ENCODE data around the gene ZDHHC4. TPM values are rescaled to one million over a fixed set of nuclear protein-coding genes. Genes with fewer than 3 reads are reported as not detected.

Gene ZDHHC4
- total and polyA plus RNA-seq, 10 of the 15 experiments (the other 5 are each of a cell fraction or from before 2014, with no cell fraction given), result 30.6 to 74.3 (median 35.8) TPM

- TF ChIP-seq ZBTB40 (IDR thresholded peaks at IDR 0.05; ENCODE audit: borderline replicate concordance), result no peak
Measured at GRCh38 chr7:6590645-6591110, 13.4 kb downstream of the ZDHHC4 start (continued).

- POLR2A ChIA-PET, result no interaction called here
- Histone ChIP-seq H3K9me3 (replicated peaks; ENCODE audit: control insufficient read depth, insufficient read depth, low read length) (no peaks in the 10 kb centered on the region), H3K4me3 (no peak overlapping the region), H3K79me2 (ENCODE audit: control insufficient read depth, insufficient read depth, low read length) (no peaks in the 10 kb centered on the region), H3K27ac (ENCODE audit: control insufficient read depth, insufficient read depth) (no peak overlapping the region), H2AFZ (ENCODE audit: control insufficient read depth, low read depth, low read length) (no peak overlapping the region), H3K36me3 (ENCODE audit: control insufficient read depth in 2 of 2, insufficient read depth in 2 of 2, low read length in 1 of 2) (peaks cover 15 to 21% of the 10 kb centered on the region in 2 experiments; a peak in 3 of 4 replicates), H4K20me1 (ENCODE audit: control insufficient read depth, insufficient read depth) (no peaks in the 10 kb centered on the region), H3K27me3 (replicated peaks in 1 of 2; ENCODE audit: control insufficient read depth in 2 of 2, insufficient read depth in 2 of 2, low read length in 1 of 2) (no peaks in the 10 kb centered on the region), H3K9ac (ENCODE audit: control insufficient read depth, insufficient read depth, low read length) (no peak overlapping the region), H3K4me1 (ENCODE audit: control insufficient read depth, insufficient read depth, low read length) (no peaks in the 10 kb centered on the region), H3K4me2 (ENCODE audit: control insufficient read depth, insufficient read depth) (no peak overlapping the region)
- TF ChIP-seq BRCA1 (IDR thresholded peaks at IDR 0.05; ENCODE audit: low read depth, low read length), result no peak
- no peak for TF ChIP-seq IRF5 (IDR thresholded peaks at IDR 0.05; ENCODE audit: borderline replicate concordance)
- TF ChIP-seq RBBP5 (conservative IDR thresholded peaks at IDR 0.05), result no peak
- no peak for TF ChIP-seq MAX (IDR thresholded peaks at IDR 0.05; ENCODE audit: low read depth, low read length)
- TF ChIP-seq SIN3A (IDR thresholded peaks at IDR 0.05; ENCODE audit: low read depth, low read length), result no peak
- TF ChIP-seq SMARCA5 (IDR thresholded peaks at IDR 0.05), result no peak
- no peak for TF ChIP-seq NBN (IDR thresholded peaks at IDR 0.05)
- no peak for TF ChIP-seq E2F4 (IDR thresholded peaks at IDR 0.05; ENCODE audit: low read depth, low read length)
- no peak for TF ChIP-seq SRF (IDR thresholded peaks at IDR 0.05; ENCODE audit: low read depth in 2 of 2, low read length in 2 of 2)
- TF ChIP-seq PML (IDR thresholded peaks at IDR 0.05; ENCODE audit: low read length), result no peak
- no peak for TF ChIP-seq POU2F2 (IDR thresholded peaks at IDR 0.05; ENCODE audit: borderline replicate concordance, low read depth, low read length)
- TF ChIP-seq CBFB (IDR thresholded peaks at IDR 0.05; ENCODE audit: low read depth), result no peak
- TF ChIP-seq NFXL1 (IDR thresholded peaks at IDR 0.05; ENCODE audit: borderline replicate concordance), result no peak
- TF ChIP-seq MTA2 (IDR thresholded peaks at IDR 0.05; ENCODE audit: low read depth), result no peak
- TF ChIP-seq CBX3 (IDR thresholded peaks at IDR 0.05; ENCODE audit: borderline replicate concordance, low read depth), result no peak
- DNase-seq (ENCODE audit: low read depth, low spot score) (no peak), FAIRE-seq (no peak), ATAC-seq (no peak)
- SMC1A ChIA-PET (ENCODE audit: uncharacterized antibody, unreplicated experiment), result interaction anchor here (0.6 kb wide), 1 partner anchor 9 kb away, joined by 5 read pairs; no protein-coding TSS in a partner anchor
- intact Hi-C loops (cut with micrococcal nuclease; ENCODE audit: unreplicated experiment) (no loop called here), in situ Hi-C loops (cut with MboI) (no loop called here)
- no TSS peak for BruUV-seq (replicated peaks)
- RAD21 ChIA-PET (ENCODE audit: unreplicated experiment), result no interaction called here
- WGBS (ENCODE audit: insufficient coverage, insufficient replicate concordance, low lambda C conversion rate, missing lambda C conversion rate), result 92% methylated on average over 15 of the region's 15 CpGs
- CTCF ChIA-PET, result interaction anchor here (1.2 kb wide), 1 partner anchor 84 kb away, joined by 4 read pairs; no protein-coding TSS in a partner anchor
Measured at GRCh38 chr7:6600093-6600492, 22.8 kb downstream of the ZDHHC4 start.
